Left renal cortex interstitium (tissue), 4 donors: ENCODE data around the gene SHF. TPM values are rescaled to one million over a fixed set of nuclear protein-coding genes. Genes with fewer than 3 reads are reported as not detected.

Experiments
- DNase-seq, 4 donors: peaks; one replicate each; pipeline ENCODE4 v3.0.0-alpha.2; 2013; ENCODE audit warnings: low read depth in 4 of 4, low spot score in 2 of 4, missing footprints in 1 of 4
- polyA plus RNA-seq, 4 donors: library from polyadenylated mRNA; unstranded; fragments of 120-200 nt; gene quantifications; one replicate each; pipeline ENCODE4 v1.2.1, GENCODE V29; 2013; ENCODE audit not compliant: insufficient read length in 4 of 4

Gene SHF
- polyA plus RNA-seq, 4 donors, result 17.4 to 22.0 (median 19.1) TPM

GRCh38 chr15:45131510-45131909 lies 56.3 kb downstream of the SHF start:
- DNase-seq, result no peak

GRCh38 chr15:45130291-45131000 lies 57.3 kb downstream of the SHF start:
- DNase-seq, result no peak

GRCh38 chr15:45129651-45130129 lies 58.1 kb downstream of the SHF start, which contains the start of the genes DUOX1 and DUOXA1:
Gene DUOX1 (plus strand): TSS chr15:45129994. CDS start chr15:45131967, 1,973 bp downstream.
Gene DUOXA1 (minus strand): TSS chr15:45129879. CDS start chr15:45123014, 6,865 bp downstream.
- no peak for DNase-seq

- no peak for DNase-seq
These were observed 58.7 kb downstream of the SHF start for GRCh38 chr15:45128971-45129639.

- no peak for DNase-seq
These were observed 61.1 kb downstream of the SHF start for GRCh38 chr15:45126535-45127158.

GRCh38 chr15:45123397-45123796 lies 64.4 kb downstream of the SHF start:
- DNase-seq, result no peak

GRCh38 chr15:45122719-45123118 lies 65.0 kb downstream of the SHF start:
- DNase-seq, result no peak

- DNase-seq, result no peak
These were observed 65.9 kb downstream of the SHF start for GRCh38 chr15:45121706-45122417.

GRCh38 chr15:45121020-45121419 lies 66.7 kb downstream of the SHF start:
- no peak for DNase-seq

- no peak for DNase-seq
These were observed 67.4 kb downstream of the SHF start for GRCh38 chr15:45120081-45120972.

GRCh38 chr15:45118996-45119395 lies 68.8 kb downstream of the SHF start:
- DNase-seq, result no peak

GRCh38 chr15:45118131-45118588 lies 69.6 kb downstream of the SHF start:
- peak; percentile 70 to 91 (median 85) for DNase-seq

- DNase-seq, result no peak
These were observed 70.2 kb downstream of the SHF start for GRCh38 chr15:45117308-45118130.

Other genes starting within 250 kb of the SHF start
- not detected for gene TERB2, start 231.3 kb downstream of the SHF start, polyA plus RNA-seq
- 10 to 100 TPM; 26.5 to 40.5 (median 38.7) TPM for gene SORD, start 164.8 kb downstream of the SHF start, polyA plus RNA-seq
- gene DUOX2, start 73.8 kb downstream of the SHF start, polyA plus RNA-seq, result under 1 TPM in 3 of 4 donors, not detected in 1; 0.03 to 0.05 (median 0.05) TPM
- gene DUOXA2, start 73.6 kb downstream of the SHF start, polyA plus RNA-seq, result under 1 TPM in 2 of 4 donors, not detected in 2; 0.08 to 0.10 TPM
- under 1 TPM in 3 of 4 donors, not detected in 1; 0.10 to 0.42 (median 0.33) TPM for gene DUOXA1, start 58.1 kb downstream of the SHF start, polyA plus RNA-seq
- 1 to 10 TPM; 2.0 to 6.9 (median 3.8) TPM for gene DUOX1, start 58.0 kb downstream of the SHF start, polyA plus RNA-seq
- gene SLC28A2, start 64.3 kb upstream of the SHF start, polyA plus RNA-seq, result under 1 TPM; 0.29 to 0.99 (median 0.37) TPM
- 100 to 1,000 TPM; 175 to 252 (median 232) TPM for gene GATM, start 190.6 kb upstream of the SHF start, polyA plus RNA-seq